Endothelial cell (in vitro differentiated cells): Measurements from ENCODE around the gene ATP13A2. TPM values are rescaled to one million over a fixed set of nuclear protein-coding genes. Genes with fewer than 3 reads are reported as not detected.

Experiments
- DNase-seq: peaks from one replicate; pipeline ENCODE4 v3.0.0; 2021; ENCODE audit warnings: low spot score
- H3K27ac Mint-ChIP-seq: one replicate; pipeline ENCODE4 v1.8.0; 2021; ENCODE audit warnings: mixed read lengths, inconsistent platforms; ENCODE audit not compliant: unreplicated experiment
- H3K27me3 Mint-ChIP-seq: one replicate; pipeline ENCODE4 v1.8.0; 2021; ENCODE audit warnings: mild to moderate bottlenecking, moderate library complexity, mixed read lengths, inconsistent platforms; ENCODE audit not compliant: unreplicated experiment
- H3K36me3 Mint-ChIP-seq: one replicate; pipeline ENCODE4 v1.8.0; 2021; ENCODE audit warnings: mild to moderate bottlenecking, low read depth, mixed read lengths, inconsistent platforms; ENCODE audit not compliant: unreplicated experiment
- H3K4me1 Mint-ChIP-seq: one replicate; pipeline ENCODE4 v1.8.0; 2021; ENCODE audit warnings: mild to moderate bottlenecking, mixed read lengths, inconsistent platforms; ENCODE audit not compliant: unreplicated experiment
- H3K4me3 Mint-ChIP-seq: one replicate; pipeline ENCODE4 v1.8.0; 2021; ENCODE audit warnings: mild to moderate bottlenecking, mixed read lengths, inconsistent platforms; ENCODE audit not compliant: unreplicated experiment
- H3K9me3 Mint-ChIP-seq: one replicate; pipeline ENCODE4 v1.8.0; 2021; ENCODE audit warnings: mixed read lengths, inconsistent platforms; ENCODE audit not compliant: unreplicated experiment
- CTCF ChIP-seq: fragments of 200-600 bp; sonication (generic); IDR thresholded peaks from one replicate; pipeline ENCODE4 v1.5.0; 2021; ENCODE audit warnings: antibody characterized with exemption; ENCODE audit not compliant: unreplicated experiment
- total RNA-seq: library from RNA; stranded (reverse); fragmentation: NEBNext Ultra II Directional; extraction: Animal tissue kit (Norgen Biotek cat#: 25700); gene quantifications from one replicate; pipeline ENCODE4 v1.2.1, GENCODE V29; 2021; ENCODE audit not compliant: unreplicated experiment

The ATP13A2 gene
- total RNA-seq, 1 donor from 2014 or later: 55.6 TPM

GRCh38 chr1:16971341-16972188 lies 40.2 kb downstream of the ATP13A2 start:
- Mint-ChIP-seq H3K36me3 (peaks cover 14% of the 10 kb centered on the region), H3K4me1 (peaks cover 2% of the 10 kb centered on the region), H3K27me3 (peaks cover 16% of the 10 kb centered on the region), H3K4me3 (no peak overlapping the region), H3K9me3 (no peaks in the 10 kb centered on the region), H3K27ac (no peak overlapping the region)
- DNase-seq: no peak
- TF ChIP-seq CTCF: no peak

GRCh38 chr1:16970132-16970910 lies 41.4 kb downstream of the ATP13A2 start:
- no peaks in the 10 kb centered on the region for H3K4me1 Mint-ChIP-seq
- peaks cover 16% of the 10 kb centered on the region for H3K36me3 Mint-ChIP-seq
- no peak overlapping the region for H3K4me3 Mint-ChIP-seq
- H3K27ac Mint-ChIP-seq: no peak overlapping the region
- H3K9me3 Mint-ChIP-seq: no peaks in the 10 kb centered on the region
- TF ChIP-seq CTCF: no peak
- peaks cover 16% of the 10 kb centered on the region for H3K27me3 Mint-ChIP-seq
- no peak for DNase-seq

DNA sequence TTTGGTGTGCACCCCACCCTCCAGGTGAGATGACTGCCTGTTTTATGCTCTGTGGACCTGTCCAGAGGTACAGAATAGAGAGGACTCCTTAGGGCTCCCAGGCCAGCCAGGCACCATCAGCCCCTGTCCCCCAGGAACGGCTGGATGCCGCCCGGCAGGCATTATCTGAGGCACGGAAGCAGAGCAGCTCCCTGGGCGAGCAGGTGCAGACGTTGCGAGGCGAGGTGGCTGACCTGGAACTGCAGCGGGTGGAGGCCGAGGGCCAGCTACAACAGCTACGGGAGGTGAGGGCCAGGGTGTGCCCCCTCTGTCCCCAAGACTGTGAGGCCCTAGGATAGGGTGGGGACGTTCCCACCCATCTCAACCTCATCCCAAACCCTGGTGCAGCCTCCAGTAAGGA lies 42.1 kb downstream of the ATP13A2 start:
- no peak for DNase-seq
- Mint-ChIP-seq H3K9me3 (no peaks in the 10 kb centered on the region), H3K4me3 (no peak overlapping the region), H3K36me3 (peaks cover 21% of the 10 kb centered on the region), H3K27ac (no peak overlapping the region), H3K4me1 (no peaks in the 10 kb centered on the region), H3K27me3 (peaks cover 16% of the 10 kb centered on the region)
- no peak for TF ChIP-seq CTCF

DNA sequence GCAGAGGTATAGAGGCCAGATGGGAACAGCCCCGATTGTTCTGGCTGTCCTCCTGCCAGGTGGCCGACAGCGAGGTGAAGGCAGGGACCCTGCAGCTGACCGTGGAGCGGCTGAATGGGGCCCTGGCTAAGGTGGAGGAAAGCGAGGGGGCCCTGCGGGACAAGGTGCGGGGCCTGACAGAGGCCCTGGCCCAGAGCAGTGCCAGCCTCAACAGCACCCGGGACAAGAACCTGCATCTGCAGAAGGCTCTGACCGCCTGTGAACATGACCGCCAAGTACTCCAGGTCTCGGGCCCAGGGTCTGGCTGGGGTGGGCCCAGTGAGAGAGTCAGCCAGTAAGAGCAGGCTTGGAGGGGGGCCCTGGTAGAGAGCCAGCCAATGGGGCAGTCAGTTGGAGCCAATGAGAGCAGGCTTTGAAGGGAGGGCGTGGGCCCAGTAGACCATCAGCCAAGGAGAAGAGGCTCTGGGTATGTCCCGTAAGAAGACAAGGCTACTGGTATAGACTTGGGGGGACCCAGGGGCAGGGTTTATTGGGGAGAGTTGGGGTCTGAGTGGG lies 42.6 kb downstream of the ATP13A2 start:
- Mint-ChIP-seq H3K4me3 (no peak overlapping the region), H3K36me3 (peaks cover 21% of the 10 kb centered on the region), H3K27me3 (peaks cover 17% of the 10 kb centered on the region), H3K9me3 (no peaks in the 10 kb centered on the region), H3K4me1 (no peaks in the 10 kb centered on the region), H3K27ac (no peak overlapping the region)
- TF ChIP-seq CTCF: no peak
- no peak for DNase-seq
